WTC11 (cell line): ENCODE measurements around the gene EML6.

Source experiments
- ARID4B ChIP-seq: sonication (generic); formaldehyde crosslinking; IDR thresholded peaks from 2 replicates; pipeline ENCODE4 v1.8.0; 2023; ENCODE audit warnings: missing genetic modification reagents, mild to moderate bottlenecking, borderline replicate concordance
- ATF1 ChIP-seq: sonication (generic); formaldehyde crosslinking; IDR thresholded peaks from 2 replicates; pipeline ENCODE4 v1.8.1; 2023; ENCODE audit warnings: mild to moderate bottlenecking, moderate library complexity, missing genetic modification reagents
- ETV6 ChIP-seq: sonication (generic); formaldehyde crosslinking; IDR thresholded peaks from 2 replicates; pipeline ENCODE4 v1.8.1; 2022; ENCODE audit warnings: mild to moderate bottlenecking, missing genetic modification reagents
- NR1H2 ChIP-seq: sonication (generic); formaldehyde crosslinking; IDR thresholded peaks from 2 replicates; pipeline ENCODE4 v1.9.0; 2021; ENCODE audit warnings: mild to moderate bottlenecking, moderate library complexity, missing genetic modification reagents
- SP1 ChIP-seq: sonication (generic); formaldehyde crosslinking; conservative IDR thresholded peaks from 2 replicates; pipeline ENCODE4 v1.8.1; 2022; ENCODE audit warnings: missing genetic modification reagents
- TEAD4 ChIP-seq: sonication (generic); formaldehyde crosslinking; IDR thresholded peaks from 2 replicates; pipeline ENCODE4 v1.8.0; 2022; ENCODE audit warnings: mild to moderate bottlenecking, missing genetic modification reagents
- ZNF138 ChIP-seq: sonication (generic); formaldehyde crosslinking; conservative IDR thresholded peaks from 2 replicates; pipeline ENCODE4 v1.8.1; 2022; ENCODE audit warnings: mild to moderate bottlenecking, moderate library complexity, missing genetic modification reagents
- TF ChIP-seq, protein P1 (sequence below): fragments of 200-600 bp; IDR thresholded peaks from 2 replicates; pipeline ENCODE4 v1.8.0; 2022; ENCODE audit warnings: antibody characterized with exemption
- TF ChIP-seq, protein P2 (sequence below): sonication (generic); formaldehyde crosslinking; IDR thresholded peaks from 2 replicates; pipeline ENCODE4 v1.8.1; 2023; ENCODE audit warnings: mild to moderate bottlenecking, missing genetic modification reagents
- TF ChIP-seq, protein P3 (sequence below): sonication (generic); formaldehyde crosslinking; IDR thresholded peaks from 2 replicates; pipeline ENCODE4 v1.8.0; 2022; ENCODE audit warnings: mild to moderate bottlenecking, missing genetic modification reagents
- TF ChIP-seq, protein P4 (sequence below): sonication (generic); formaldehyde crosslinking; conservative IDR thresholded peaks from 2 replicates; pipeline ENCODE4 v1.8.1; 2022; ENCODE audit warnings: mild to moderate bottlenecking, missing genetic modification reagents

- TF ChIP-seq, protein P1, sequence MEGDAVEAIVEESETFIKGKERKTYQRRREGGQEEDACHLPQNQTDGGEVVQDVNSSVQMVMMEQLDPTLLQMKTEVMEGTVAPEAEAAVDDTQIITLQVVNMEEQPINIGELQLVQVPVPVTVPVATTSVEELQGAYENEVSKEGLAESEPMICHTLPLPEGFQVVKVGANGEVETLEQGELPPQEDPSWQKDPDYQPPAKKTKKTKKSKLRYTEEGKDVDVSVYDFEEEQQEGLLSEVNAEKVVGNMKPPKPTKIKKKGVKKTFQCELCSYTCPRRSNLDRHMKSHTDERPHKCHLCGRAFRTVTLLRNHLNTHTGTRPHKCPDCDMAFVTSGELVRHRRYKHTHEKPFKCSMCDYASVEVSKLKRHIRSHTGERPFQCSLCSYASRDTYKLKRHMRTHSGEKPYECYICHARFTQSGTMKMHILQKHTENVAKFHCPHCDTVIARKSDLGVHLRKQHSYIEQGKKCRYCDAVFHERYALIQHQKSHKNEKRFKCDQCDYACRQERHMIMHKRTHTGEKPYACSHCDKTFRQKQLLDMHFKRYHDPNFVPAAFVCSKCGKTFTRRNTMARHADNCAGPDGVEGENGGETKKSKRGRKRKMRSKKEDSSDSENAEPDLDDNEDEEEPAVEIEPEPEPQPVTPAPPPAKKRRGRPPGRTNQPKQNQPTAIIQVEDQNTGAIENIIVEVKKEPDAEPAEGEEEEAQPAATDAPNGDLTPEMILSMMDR = no peak
- TF ChIP-seq ZNF138 (CRISPR knock-in tag) (no peak), ARID4B (CRISPR knock-in tag) (no peak), NR1H2 (CRISPR knock-in tag) (no peak), ETV6 (CRISPR knock-in tag) (no peak), TEAD4 (CRISPR knock-in tag) (no peak), SP1 (CRISPR knock-in tag) (no peak), ATF1 (CRISPR knock-in tag) (no peak)
- TF ChIP-seq, protein P2, sequence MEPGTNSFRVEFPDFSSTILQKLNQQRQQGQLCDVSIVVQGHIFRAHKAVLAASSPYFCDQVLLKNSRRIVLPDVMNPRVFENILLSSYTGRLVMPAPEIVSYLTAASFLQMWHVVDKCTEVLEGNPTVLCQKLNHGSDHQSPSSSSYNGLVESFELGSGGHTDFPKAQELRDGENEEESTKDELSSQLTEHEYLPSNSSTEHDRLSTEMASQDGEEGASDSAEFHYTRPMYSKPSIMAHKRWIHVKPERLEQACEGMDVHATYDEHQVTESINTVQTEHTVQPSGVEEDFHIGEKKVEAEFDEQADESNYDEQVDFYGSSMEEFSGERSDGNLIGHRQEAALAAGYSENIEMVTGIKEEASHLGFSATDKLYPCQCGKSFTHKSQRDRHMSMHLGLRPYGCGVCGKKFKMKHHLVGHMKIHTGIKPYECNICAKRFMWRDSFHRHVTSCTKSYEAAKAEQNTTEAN (CRISPR knock-in tag) = no peak
- TF ChIP-seq, protein P3, sequence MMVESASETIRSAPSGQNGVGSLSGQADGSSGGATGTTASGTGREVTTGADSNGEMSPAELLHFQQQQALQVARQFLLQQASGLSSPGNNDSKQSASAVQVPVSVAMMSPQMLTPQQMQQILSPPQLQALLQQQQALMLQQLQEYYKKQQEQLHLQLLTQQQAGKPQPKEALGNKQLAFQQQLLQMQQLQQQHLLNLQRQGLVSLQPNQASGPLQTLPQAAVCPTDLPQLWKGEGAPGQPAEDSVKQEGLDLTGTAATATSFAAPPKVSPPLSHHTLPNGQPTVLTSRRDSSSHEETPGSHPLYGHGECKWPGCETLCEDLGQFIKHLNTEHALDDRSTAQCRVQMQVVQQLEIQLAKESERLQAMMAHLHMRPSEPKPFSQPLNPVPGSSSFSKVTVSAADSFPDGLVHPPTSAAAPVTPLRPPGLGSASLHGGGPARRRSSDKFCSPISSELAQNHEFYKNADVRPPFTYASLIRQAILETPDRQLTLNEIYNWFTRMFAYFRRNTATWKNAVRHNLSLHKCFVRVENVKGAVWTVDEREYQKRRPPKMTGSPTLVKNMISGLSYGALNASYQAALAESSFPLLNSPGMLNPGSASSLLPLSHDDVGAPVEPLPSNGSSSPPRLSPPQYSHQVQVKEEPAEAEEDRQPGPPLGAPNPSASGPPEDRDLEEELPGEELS (CRISPR knock-in tag) = no peak
- TF ChIP-seq, protein P4, sequence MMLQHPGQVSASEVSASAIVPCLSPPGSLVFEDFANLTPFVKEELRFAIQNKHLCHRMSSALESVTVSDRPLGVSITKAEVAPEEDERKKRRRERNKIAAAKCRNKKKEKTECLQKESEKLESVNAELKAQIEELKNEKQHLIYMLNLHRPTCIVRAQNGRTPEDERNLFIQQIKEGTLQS (CRISPR knock-in tag) = no peak
Measured at GRCh38 chr2:54906716-54907115, 183.3 kb downstream of the EML6 start.
